ENCODE results near the gene RAB1B. TPM values are rescaled to one million over a fixed set of nuclear protein-coding genes. Genes with fewer than 3 reads are reported as not detected.
"Not testable (repeated sequence)": the region's sequence is repeated elsewhere in the genome, so short reads cannot be mapped to it uniquely, and the experiment has no call there.

RAB1B gene
- polyA plus RNA-seq, 12 donors: 74.0 to 118 (median 89.9) TPM; not detected in 1

DNA sequence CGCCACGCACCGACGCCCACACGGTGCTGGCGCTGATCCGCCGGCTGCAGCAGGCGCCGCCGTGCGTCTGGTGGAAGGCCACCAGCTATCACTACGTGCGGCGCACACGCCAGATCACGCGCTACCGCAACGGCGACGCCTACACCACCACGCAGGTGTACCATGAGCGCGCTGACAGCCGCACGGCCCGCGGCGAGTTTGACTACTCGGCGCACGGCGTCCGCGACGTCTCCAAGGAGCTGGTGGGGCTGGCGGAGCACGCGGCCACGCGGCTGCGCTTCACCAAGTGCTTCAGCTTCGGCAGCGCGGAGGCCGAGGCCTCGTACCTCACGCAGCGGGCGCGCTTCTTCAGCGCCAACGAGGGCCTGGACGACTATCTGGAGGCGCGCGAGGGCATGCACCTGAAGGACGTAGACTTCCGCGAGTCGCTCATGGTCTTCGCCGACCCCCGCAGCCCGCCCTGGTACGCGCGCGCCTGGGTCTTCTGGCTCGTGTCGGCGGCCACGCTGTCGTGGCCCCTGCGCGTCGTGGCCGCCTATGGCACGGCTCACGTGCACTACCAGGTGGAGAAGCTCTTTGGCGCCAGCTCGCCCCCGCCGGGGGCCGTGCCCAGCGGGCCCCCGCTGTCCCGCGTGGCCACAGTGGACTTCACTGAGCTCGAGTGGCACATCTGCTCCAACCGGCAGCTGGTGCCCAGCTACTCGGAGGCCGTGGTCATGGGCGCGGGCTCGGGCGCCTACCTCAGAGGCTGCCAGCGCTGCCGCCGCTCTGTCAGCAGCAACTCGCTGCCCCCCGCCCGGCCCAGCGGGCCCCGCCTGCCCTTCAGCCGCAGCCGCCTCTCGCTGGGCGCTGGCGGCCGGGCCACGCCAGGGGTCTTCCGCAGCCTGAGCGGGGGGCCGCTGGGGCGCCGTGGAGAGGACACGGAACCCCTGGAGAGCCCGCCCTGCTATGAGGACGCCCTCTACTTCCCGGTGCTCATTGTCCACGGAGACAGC is 26.5 kb downstream of the RAB1B start:
- DNase-seq: no peak

DNA sequence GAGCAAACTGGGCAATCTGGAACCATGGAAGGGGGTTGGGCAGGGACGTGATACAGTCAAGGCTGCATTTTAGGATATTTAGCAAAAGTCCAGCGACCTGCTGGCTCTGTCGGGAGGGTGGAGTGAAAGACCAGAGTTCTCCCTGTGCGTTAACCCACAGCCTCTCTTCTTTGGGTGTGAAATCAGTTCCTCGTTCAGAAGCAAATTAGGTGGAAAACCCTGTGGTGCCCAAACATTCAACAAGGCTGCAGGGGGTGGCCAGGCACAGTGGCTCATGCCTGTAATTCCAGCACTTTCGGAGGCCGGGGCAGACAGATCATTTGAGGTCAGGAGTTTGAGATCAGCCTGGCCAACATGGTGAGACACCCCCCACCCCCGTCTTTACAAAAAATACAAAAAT is 29.2 kb downstream of the RAB1B start:
- no peak for DNase-seq

DNA sequence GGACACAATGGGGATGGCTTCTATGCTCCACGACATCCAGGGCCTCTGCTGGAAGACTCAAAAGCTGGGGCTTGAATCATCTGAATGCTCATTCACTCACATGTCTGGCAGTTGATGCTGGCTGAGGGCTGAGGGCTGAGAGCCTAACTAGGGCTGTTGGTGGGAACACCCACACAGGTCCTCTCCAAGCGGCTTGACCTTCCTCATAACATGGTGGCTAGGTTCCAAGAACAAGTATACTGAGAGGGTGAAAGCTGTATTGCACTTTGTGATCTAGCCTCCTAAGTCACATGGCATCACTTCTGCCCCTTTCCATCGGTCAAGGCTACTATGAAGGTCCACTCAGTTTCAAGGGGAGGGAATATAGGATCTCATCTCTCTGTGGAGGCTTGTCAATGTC is 30.7 kb downstream of the RAB1B start:
- DNase-seq: no peak

GRCh38 chr11:66302656-66303055 is 34.2 kb downstream of the RAB1B start:
- DNase-seq: no peak

- DNase-seq: no peak
Measured at GRCh38 chr11:66309475-66309874, 41.0 kb downstream of the RAB1B start.

DNA sequence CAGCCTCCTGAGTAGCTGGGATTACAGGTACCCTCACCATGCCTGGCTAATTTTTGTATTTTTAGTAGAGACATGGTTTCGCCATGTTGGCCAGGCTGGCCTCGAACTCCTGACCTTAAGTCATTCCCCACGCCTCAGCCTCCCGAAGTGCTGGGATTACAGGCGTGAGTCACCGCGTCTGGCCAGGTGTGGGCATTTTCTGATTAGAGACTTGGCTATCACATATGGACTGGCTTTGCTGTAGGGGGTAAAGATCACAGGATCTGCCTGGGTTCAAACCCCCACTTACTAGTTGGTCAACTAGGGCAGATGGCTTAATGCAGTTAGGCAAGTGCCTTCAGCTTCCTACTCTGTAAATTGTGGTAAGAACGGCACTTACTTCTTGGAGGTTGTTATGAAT is 41.9 kb downstream of the RAB1B start:
- no peak for DNase-seq

DNA sequence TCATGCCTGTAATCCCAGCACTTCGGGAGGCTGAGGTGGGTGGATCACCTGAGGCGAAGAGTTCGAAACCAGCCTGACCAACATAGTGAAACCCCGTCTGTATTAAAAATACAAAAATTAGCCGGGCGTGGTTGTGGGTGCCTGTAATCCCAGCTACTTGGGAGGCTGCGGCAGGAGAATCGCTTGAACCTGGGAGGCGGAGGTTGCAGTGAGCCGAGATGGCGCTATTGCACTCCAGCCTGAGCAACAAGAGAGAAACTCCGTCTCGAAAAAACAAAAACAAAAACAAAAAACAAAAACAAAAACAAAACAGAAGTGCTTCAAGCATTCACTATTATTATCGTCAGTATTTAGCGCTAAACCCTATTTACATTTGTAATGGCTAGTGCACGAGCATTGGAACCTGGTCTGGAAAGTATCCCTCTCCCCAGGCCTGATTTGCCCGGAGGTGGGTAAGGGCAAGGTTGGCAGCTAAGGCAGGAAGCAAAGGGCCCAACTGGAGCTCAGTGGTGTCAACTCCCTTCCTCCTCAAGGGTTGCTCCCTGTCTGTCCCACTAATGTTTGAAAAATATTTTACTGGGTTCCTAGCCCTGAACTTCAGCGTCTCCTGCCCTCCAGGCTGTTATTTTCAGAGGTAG is 42.5 kb downstream of the RAB1B start:
- DNase-seq: not testable (repeated sequence)

DNA sequence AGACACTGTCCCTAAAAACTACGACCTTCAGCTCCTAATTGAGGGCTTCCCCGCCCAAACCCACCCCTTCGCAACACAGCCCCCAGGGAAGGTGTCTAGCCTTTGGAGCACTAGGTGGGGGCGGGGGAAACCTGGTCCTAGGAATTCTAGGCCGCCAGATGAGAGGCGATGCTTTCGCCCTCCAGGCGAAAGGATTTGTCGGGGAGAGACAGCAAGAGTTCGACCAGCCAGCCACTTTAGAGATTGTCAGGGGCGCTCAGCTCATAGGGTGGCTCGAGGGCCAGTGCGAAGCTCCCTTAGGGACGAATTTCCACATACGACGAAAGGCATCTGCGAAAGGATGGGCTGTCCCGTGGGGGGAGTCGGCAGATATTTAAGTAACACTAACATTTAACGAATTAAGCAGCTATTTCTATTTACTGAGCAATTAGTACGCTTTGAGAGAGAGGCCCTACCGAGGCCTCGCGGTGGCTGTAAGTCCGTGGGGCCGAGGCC is 43.1 kb downstream of the RAB1B start:
- DNase-seq: no peak

DNA sequence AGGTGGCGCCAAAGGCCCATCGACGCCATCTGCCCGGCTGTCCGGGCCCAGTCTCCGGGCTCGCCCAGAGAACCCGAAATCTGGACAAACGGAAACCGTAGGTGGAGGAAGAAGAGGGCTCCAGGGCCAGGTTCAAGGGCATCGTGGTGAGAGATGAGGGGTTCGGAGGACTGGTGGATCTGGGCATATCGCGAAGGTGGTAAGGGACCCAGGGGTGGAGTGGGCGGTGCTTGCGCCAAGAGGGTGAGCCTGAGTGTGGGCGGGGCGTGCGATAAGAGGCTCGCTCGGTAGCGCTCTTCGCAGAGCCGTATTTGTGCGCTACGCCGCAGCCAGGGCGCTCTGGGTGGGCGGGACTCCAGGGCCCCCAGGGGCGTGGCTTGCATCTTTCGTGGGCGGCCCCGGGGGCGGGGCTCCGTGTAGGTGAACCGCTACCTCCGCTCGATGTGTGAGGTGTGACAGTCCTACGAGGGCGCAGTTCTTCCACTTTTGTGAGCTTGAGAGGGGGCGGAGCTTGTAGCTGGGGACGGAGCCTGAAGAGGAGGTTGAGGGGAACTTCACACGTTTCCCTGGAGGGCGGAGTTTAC is 43.6 kb downstream of the RAB1B start:
- DNase-seq: peak; percentile 92

GRCh38 chr11:66312549-66313320 is 44.3 kb downstream of the RAB1B start:
- peak; percentile 97 for DNase-seq

- DNase-seq: no peak
Measured at GRCh38 chr11:66313321-66314185, 45.1 kb downstream of the RAB1B start.

GRCh38 chr11:66314186-66314501 is 45.7 kb downstream of the RAB1B start:
- DNase-seq: no peak

DNA sequence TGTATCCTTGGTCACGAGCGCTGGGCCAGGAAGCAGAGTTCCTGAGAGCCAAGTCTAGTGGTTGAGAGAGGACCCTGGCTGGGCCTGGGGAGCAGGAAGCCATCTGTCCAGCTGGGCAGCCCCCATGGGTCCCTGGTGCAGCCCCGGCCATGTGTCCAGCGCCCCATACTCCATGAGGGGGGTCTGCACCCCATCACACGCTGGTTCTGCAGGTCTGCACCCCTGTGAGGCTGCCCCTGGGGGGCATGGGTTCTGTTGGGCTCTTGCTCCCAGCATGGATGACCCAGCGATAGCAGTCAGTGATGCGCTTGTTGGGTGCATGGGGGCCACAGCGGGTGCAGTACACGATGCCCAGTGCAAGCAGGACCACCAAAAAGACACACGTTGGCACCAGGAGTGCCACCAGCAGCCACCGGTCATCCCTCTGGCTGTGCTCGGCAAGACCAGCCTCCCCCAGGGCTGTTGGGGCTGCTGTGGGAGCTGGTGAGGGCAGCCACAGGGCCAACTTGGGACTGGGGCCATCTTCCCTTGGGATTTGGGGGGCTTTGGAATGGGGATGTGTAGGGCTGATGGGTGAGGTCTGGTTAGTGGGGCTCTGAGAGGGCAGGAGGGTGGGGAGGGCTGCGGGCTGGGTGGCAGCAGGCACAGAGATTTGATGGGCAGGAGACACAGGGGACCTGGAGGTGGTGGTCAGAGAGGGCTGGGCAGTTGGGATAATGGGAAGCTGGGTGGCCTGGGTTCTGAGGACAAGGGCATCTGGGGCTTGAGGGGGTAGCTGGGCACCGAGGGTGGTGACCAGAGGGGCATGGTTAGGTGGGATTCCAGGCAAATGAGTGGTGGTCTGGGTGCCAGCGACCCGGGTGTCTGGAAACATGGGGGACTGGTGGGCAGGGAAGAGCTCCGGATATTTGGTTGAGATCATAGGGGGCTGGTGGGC is 46.4 kb downstream of the RAB1B start:
- no peak for DNase-seq

- no peak for DNase-seq
Measured at GRCh38 chr11:66315498-66315885, 47.1 kb downstream of the RAB1B start.

- no peak for DNase-seq
Measured at GRCh38 chr11:66315921-66316811, 47.7 kb downstream of the RAB1B start.

GRCh38 chr11:66316849-66317251 is 48.4 kb downstream of the RAB1B start, which contains the start of gene CD248:
TSS of gene CD248 (minus strand) at chr11:66317044. CDS start at chr11:66317027, 17 bp downstream.
- DNase-seq: peak; percentile 83

- no peak for DNase-seq
Measured at GRCh38 chr11:66317322-66317722, 48.9 kb downstream of the RAB1B start.
